ENCODE measurements around the gene PDE8B.
A peak's percentile ranks its signal among the peaks of the same experiment; 100 is the strongest.

Gene PDE8B

DNA sequence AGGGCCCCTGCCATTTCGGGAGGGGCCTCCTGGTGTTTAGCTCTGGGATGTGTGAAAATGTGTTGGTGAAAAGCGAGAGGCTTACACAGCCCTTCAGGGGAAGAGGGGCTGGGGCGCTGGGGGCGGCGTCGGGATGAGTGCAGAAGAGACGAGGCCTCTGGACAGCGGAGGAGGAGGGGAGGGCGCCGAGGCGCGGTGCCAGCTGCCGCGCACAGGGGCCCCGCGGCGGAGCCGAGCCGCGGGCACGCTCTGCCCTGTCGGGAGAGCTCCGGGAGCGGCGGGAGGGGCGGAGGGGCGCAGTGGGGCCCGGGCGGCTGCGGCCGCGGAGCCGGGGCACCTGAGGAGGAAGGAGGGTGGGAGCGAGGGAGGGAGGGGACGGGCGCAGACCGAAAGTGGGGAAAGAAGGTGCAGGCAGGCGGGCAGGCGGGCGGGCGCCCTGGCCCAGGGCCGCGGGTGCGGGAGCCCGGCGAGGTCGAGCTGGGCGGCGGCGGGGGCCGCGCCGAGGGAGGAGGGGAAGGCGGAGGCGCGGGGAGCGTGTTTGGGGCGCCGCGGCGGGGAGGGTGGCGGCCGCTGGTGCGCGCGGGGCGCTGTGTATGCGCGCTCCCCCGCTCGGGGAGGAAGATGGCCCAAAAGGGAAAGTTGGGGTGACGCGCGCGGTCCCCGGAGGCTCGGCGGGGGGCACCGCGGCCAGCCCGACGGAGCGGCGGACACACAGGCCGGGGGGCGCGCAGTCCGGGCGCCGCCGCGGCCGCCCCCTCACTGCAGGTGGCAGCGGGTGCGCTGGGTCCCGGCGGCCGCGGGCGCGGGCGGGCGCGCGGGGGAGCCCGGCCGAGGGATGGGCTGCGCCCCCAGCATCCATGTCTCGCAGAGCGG lies at the start of gene PDE8B:
TSS of gene PDE8B (plus strand) at position 590 of the 873 bp plus-strand sequence. CDS start at position 836, 246 bp downstream.
- no peak for DNase-seq (ENCODE audit: low spot score)

DNA sequence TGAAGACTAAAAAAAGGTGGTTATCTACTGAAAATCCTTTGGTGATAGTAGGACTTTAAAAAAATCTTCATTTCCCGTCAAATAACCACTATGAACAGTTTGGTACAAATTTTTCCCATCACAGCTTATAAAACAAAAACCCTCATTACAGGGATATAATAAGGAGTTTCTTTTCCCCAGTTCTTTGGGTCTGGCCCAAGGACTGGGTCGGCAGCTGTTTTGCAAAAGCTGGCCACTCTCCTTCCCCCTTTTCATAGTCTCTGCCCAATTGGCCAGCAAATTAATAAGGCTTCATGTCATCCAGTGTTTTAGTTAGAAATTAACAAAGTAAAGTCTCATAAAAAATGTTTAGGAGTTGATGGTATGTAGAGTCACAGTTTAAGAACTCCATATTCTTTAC lies 47.0 kb upstream of the PDE8B start:
- no peak for DNase-seq (ENCODE audit: low spot score)

DNA sequence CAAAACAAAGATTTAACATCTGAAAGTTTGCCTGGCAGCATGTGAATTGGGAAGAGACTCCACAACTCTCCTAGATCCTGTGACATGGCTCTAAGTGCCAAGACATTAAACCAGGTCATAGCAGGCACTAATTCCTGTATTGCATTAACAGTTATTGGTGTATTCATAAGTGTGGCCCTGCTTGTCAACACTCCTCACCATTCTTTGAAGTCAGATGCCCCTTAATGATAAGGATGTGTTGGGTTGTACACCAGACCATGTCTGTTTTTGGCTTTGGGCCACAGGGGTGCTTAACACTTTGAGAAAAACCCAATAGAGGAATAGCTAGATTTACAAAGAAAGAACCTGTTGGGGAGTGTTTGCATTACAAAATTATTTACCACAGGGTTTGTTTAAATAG lies 43.4 kb upstream of the PDE8B start:
- DNase-seq (ENCODE audit: low spot score) = no peak

- no peak for DNase-seq (ENCODE audit: low spot score)
Measured at GRCh38 chr5:77167695-77168121, 42.8 kb upstream of the PDE8B start.

GRCh38 chr5:77168161-77168878 lies 42.2 kb upstream of the PDE8B start:
- DNase-seq (ENCODE audit: low spot score) = no peak

DNA sequence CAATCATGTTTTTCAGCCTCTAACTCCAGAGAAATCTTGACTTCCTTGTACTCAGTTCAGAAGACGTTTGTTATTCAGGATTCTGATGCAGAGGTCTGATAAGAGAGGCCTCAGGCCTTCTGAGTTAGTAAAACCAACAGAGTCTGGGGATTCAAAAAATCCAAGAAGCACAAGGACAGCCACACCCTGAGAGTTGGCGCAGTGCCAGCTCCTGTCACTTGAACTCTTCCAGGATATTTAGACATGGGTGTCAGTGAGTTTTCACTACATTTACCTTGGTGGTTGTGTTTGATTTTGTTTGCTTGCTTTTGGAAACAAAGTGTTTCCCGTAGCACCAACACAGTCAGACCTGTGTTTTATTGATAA lies 41.6 kb upstream of the PDE8B start:
- DNase-seq (ENCODE audit: low spot score) = peak; percentile 20

DNA sequence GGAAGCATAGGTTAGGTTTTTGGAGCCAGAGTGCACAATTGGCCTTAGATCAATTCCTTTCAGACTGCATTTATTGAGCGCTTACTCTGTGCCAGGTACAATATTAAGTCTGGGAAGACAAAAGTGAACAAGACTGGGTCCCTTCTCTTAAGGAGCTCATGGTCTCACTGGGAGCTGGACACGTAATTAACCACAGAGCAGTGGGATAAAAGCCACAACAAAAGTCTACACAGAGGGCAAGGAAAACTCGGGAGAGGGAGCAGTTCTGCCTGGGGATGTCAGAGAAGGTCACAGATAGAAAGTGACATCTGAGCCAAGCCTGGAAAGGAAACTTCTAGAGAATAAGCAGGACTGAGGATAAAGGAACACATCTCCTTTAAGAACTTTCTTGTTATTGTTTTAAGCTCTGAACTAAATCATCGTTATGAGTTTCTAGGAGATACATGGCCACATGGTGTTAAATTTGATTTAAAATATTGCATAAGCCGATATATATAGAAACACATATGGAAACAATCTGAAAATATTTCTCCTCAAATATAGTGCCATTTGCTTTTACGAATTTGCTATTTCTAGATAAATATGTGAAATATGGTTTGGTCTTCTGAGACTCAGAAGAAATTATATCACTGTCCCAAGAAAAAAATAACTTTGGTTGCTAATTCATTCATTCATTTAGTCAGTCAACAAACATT lies 40.1 kb upstream of the PDE8B start:
- no peak for DNase-seq (ENCODE audit: low spot score)

DNA sequence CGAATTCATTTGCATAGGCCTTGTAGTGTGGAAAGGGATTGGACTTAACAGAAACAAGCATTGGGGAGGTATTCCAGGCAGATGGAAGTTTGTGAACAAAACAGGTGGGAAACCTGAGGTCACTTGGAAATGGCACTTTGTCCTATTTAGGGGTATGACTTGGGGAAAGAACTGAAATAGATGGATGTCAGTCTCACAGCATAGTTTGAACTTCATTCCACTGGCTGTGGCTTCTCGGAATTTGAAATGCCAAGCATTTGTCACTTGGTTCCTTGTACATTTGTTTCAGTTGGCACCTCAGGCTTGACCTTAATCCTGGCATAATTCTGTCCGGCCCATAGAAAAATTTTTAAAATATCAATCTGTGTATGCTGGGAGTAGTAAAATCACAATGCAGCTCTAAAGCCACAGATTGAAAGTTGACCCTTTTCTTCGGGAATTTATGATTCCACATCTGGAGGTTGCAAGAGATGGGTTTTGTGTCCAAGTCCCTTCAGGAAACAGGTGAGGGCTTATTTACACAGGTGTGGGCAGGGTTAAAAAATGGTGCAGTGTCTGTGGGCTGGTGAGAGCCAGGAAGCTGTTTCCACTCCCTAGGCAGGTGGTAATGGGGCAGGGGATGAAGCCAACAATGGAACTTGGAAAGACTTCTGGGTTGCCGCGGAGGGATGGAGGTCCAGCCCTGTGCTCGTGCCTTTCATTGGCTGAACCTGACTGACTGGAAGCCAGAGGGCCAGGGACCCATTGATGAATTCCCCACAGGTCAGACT lies 39.2 kb upstream of the PDE8B start:
- no peak for DNase-seq (ENCODE audit: low spot score)

GRCh38 chr5:77172713-77173328 lies 37.7 kb upstream of the PDE8B start:
- DNase-seq (ENCODE audit: low spot score) = no peak

GRCh38 chr5:77174526-77174925 lies 36.0 kb upstream of the PDE8B start:
- no peak for DNase-seq (ENCODE audit: low spot score)

GRCh38 chr5:77175231-77175630 lies 35.2 kb upstream of the PDE8B start:
- no peak for DNase-seq (ENCODE audit: low spot score)

- DNase-seq (ENCODE audit: low spot score) = no peak
Measured at GRCh38 chr5:77176429-77176828, 34.1 kb upstream of the PDE8B start.

DNA sequence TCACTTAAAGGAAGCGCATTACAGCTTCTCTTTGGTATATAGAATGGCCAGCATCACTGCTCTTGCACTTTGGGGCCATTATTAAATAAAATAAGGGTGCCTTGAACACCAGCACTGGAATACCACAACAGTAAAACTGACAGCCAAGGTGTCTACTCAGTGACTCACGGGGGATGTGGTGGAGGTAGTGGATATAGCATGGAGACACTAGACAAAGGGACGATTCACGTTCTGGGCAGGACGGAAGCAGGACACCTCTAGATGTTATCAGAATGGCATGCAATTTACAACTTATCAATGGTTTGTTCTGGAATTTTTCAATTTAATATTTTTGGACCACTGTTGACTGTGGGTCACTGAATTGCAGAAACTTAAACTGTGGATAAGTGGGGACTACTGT lies 32.9 kb upstream of the PDE8B start:
- DNase-seq (ENCODE audit: low spot score) = no peak

DNA sequence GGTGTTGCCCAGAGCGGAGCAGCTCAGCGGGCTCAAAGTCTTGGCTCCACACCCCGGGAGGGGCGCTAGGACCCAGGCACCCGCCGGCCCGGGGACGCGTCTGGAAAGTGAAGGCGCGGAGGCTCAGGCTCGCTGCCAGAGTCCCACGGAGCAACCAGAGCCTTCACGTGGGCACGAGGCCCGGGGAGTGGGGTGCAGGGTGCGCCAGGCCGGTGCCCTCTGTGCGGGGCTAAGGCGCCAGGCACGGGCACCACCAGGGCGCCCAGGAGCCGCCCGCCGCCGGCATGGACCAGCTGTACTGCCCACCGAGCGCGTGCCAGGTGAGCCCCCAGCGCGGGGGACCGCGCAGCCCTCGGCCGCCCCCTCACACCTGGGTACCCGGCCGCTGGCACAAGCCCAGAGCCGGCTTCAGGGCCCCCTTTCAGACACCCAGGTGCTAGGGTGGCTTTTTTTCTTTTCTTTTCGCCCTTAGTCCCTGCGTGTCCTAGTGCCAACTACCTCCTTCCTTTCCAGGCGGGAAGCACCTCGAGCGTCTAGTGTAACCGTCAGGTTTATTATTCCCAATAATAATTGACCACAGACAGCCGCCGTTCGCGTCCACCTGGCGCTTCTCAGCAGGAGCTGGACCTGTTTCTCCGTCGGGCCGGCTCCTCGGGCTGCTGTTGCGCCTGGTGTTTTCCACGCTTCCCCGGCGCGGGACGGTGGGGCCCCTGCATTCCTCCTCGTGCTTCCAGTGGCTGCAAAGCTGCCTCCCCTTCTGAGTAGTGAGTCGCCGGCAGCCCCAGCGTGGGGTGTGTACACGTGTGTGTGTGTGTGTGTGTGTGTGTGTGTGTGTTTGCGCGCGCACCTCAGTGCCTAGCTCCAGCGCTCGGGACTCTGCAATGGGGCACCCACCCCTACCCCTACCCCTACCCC lies 30.1 kb upstream of the PDE8B start:
- DNase-seq (ENCODE audit: low spot score) = no peak

GRCh38 chr5:77181173-77181572 lies 29.3 kb upstream of the PDE8B start:
- no peak for DNase-seq (ENCODE audit: low spot score)

- DNase-seq (ENCODE audit: low spot score) = no peak
Measured at GRCh38 chr5:77181596-77182304, 28.7 kb upstream of the PDE8B start.

GRCh38 chr5:77182367-77182766 lies 28.1 kb upstream of the PDE8B start:
- no peak for DNase-seq (ENCODE audit: low spot score)

DNA sequence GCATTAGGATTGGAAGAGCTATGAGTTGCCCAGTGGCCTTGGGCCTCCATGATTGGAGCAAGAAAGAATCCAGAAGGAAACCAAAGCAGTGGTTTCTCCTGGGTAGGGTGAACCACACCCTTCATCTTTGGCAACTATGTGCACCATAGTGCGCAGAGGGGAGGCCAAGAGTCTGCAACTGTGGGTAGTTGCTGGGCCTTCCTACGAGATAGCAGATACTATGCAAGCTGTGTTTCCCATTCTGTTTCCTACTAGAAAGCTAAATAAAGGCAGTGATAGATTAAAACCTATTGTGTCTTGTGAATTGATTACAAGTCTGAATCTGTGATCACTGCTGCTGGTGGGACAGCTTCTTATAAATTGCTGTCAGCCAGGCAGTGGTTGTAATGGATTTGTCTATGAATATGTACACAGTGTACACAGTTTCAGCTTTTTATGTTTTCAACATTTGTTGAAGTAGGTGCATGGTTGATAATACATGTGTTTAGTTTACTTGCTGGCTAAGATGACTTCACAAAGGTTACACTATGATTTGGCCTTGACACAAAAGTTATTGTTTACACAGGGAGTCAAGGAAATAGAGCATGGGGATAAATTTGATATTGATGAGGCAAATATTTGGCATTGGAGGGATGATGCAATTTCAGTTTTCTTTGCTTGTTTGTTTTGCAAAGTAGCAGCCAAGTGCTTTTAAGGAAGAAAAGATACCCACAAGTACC lies 23.7 kb upstream of the PDE8B start:
- DNase-seq (ENCODE audit: low spot score) = no peak

DNA sequence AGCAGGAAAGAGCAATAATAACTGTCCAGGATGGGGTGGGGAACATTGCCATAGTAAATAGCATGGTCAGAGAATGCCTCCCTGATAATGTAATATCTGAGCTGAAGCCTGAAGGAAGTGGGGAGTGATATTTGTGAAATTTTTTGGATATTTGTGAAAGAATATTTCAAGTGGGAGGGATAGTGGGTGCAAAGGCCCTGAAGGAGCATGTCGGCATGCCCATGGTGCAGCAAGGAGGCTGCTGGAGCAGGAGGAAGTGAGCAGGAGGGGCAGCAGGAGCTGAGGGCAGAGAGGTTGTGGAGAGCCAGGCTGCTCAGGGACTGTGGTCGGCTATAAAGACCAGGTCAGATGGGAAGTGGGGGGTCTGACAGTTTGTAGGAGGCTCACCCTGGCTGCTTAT lies 21.1 kb upstream of the PDE8B start:
- no peak for DNase-seq (ENCODE audit: low spot score)

All from hematopoietic multipotent progenitor cell treated with erythropoietin and hydrocortisone succinate and interleukin-3 and kit ligand, for 17 days (in vitro differentiated cells).